HG03066 (cell line): ENCODE results near the gene GNAI1.

Experiments
- ATAC-seq: cut with Tn5 transposase; IDR thresholded peaks from one replicate; pipeline ENCODE4 v1.9.1; 2021; ENCODE audit warnings: low read depth; ENCODE audit not compliant: unreplicated experiment

Gene GNAI1

DNA sequence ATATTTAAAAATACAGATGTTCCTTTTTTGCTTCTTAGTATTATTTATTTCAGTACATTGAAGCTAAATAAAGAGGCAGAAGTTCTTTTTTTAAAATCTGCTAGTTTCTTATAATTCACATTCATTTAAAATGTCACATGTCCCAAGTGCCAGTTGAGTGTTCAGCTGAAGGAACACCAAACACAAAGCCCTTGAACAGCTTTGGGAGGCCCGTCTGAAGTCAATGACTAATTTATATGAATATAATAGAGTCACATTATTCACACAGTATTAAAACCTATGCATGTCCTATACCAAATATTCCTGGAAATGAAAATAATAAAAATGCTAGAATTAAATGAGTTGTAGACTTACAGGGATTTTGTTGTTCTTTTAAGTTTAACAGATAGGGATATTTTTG is 70.3 kb downstream of the GNAI1 start:
- no peak for ATAC-seq

DNA sequence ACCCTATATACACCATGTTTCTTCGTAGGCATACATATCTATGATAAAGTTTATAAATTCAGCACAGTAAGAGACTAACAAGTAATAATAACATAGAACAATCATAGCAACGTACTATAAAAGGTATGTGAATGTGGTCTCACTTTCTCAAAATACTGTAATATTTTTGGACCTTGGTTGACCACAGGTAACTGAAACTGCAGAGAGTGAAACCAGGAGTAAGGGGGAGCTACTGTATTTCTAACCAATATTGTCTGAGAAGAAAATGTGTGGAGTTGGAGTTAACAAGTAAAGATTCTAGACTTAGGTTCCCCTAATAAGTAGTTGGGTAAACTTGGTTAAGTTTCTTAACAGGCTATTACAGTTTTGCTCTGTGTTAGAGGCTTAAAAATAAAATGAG is 72.1 kb downstream of the GNAI1 start:
- peak; percentile 82 for ATAC-seq

DNA sequence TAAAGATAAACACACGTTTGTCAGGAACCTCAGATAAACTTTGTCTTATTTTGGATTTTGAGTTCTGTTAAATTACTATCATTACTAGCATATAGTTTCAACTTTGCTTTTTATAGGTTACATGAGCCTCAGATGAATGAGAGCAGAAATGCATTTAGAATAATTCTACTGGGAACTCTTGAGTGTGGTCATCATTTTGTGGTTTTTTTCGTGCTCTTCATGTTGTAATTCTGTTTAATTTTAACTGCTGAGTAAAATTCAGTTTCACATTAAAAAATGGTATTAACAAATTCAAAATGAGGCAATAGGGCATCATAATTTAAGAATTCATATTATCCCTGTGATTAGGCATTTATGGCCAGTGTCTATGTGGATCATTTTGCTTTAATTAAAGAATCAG is 72.9 kb downstream of the GNAI1 start:
- no peak for ATAC-seq

DNA sequence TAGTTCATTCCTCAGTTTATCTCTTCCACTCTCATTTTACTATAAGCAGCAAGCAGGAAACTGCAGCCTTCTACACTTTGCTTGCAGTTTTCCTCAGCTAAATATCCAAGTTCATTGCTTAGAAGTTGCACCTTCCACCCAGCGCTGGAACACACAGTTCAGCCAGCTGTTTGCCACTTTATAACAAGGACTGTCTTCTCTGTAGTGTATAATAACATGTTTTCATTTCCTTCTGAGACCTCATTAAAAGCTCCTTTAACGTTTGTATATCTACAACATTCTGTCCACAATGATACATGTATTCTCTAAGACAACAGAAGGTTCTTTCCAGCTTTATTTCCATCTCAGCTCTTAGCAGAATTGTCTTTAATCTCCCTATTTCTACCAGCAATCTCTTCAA is 74.1 kb downstream of the GNAI1 start:
- ATAC-seq = no peak

DNA sequence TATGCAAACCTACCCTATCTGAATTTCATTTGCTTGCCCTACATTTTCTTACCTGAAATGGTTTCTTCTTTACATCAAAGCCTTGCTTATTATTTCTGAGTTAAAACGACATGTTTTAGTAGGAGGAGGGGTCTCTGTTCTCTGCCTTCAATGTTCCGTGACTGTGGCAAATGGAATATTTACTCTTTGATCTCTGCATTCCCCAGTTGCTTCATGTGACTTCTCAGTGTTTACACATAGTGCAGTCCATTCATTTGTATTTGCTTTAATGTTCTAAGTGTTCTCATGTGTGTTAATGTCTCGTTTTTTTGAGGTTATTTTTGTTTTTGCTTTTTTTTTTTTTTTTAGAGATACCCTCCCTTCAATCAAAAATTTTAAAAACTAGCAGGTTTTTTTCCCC is 75.8 kb downstream of the GNAI1 start:
- no peak for ATAC-seq

DNA sequence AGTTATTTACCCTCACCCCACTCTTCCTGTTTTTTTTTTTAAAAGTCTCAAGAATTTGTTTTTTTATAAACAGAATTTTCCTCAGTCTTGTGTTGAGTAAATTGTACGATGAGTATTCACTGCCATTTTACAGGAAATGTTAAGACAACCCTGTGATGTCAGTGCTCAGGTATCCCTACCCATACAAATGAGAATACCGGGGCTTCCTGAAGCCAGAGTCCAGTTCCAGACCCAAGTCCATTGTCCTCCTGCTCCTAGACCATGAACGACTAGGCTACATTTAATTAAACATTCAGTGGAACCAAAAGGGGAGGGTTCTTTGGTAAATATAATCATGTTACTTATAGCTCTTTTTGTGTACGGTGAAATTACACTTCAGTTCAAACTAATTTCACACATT is 79.2 kb downstream of the GNAI1 start:
- ATAC-seq = no peak

DNA sequence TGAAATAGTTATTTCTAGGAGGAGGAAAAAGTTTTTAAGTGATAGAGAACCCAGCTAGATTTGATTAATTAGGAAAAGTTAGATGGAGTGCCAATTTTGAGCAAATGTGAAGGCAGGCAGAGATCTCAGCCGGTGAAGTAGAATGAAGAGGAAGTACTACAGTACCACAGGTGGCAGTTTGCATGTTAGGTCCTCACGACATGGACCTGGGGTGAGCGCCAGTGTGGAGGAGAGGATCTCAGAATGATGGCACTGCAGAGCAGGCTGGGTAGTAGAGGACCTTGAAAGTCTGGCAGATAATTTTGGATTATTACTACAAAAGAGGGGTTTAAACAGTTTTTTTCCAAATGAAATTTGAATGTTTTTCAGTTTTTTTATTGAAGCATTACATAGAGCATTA is 81.1 kb downstream of the GNAI1 start:
- ATAC-seq = no peak

DNA sequence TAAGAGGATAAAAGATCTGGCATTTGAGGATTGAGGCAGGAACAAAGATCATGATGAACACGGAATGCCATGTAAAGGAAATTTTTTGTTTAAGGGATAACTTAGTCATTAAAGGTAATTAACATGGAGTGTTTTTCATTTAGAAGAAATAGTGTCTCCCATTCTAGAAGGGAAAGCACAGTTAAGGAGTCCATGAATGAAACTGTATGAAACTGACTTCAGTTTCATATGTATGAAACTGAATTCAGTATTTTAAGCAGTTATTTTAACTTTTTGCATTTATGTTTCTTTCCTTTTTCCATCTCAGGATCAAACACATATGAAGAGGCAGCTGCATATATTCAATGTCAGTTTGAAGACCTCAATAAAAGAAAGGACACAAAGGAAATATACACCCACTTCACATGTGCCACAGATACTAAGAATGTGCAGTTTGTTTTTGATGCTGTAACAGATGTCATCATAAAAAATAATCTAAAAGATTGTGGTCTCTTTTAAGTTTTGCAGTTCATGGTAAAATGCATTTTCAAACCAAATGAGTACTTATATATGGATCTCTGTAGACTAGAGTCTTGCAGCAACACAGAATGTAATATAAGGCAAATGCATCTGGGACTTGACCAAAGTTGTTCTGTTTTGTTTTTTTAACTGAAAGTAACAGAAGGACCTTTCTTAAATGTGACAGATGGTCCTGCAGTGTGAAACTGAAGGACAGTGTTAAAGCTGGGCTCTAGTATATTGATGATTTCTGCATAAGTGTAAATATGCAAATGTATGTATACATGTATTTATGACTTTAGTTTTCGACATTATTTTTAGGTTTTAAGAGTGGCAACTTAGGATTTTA is 82.6 kb downstream of the GNAI1 start:
- no peak for ATAC-seq

DNA sequence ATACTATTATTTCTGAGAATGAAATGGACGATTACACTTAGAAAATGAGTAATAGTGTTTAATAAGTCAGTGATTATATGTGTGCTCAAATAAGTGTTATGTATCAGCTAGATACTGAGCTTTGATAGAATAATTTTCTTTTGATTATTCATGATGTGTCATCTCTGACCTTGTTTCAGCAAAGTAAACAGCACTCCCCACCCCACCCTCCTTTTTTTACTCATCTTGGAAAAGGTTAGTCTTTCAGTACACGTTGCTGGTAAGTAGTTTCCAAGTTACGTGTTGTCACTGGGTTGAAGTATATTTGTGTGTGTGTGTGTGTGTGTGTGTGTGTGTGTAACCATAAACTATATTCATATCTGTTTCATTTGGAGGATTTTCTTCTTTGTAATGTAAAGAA is 84.1 kb downstream of the GNAI1 start:
- no peak for ATAC-seq

DNA sequence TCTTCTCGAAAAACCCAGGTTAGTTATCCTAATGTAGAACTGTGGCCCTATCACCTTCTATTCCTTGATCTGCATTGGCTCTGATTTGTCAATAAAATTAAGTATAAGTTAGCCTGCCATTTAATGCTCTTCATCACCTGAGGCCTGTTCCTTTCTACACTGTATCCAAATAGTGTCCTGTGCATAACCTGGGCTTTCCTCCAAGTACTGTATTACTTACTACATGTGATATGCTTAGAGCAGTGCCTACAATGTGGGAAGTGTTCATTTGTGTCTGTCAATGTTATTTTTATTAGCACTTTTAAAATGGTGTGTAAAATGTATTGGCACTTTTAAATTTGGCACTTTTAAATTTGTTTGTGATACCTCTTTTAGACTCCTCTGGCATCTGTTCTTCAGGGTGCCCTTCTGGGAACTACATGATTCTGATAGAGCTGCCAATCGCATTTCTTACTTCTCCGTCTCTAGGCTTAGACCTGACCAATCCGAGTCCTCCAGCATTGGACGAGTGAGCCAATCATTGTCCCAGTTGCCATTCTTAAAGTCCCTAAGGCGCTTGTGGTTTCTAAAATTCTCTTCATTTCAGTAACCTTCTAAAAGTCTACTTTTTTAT is 85.5 kb downstream of the GNAI1 start:
- no peak for ATAC-seq

DNA sequence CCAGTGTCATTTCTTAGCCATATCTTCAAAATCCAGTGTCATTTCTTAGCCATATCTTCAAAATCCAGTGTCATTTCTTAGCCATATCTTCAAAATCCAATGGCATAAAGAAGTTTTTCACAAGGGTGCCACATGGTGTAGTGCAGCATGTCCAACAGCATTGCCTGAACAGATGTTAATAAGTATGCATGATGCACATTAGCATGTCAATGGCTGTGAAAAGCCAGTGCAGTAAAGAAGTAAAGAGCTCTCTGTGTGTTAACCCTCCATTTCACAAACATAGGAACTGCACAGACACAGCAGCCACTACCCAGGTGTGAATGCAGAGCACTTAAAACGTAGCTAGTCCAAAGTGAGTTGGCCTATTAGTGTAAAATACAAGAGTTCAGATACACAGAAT is 89.8 kb downstream of the GNAI1 start:
- no peak for ATAC-seq

DNA sequence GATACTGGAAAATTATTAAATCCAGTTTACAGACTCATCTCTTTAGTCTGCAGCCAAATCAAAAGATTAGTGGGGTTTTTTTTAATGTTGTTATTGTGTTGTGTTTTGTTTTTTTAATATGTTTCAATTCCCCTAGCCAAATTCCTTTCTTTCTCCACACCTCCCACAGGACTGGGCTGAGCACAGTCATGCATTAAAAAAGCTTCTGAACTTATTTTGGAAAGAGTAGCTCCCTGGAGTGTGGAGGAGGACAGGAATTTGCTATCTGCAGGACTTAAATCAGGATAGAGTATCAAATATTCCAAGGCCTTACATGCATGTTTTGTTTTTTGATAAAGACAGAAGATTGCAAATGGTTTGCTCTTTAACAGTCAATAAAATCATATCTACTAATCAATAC is 90.7 kb downstream of the GNAI1 start:
- ATAC-seq = no peak

DNA sequence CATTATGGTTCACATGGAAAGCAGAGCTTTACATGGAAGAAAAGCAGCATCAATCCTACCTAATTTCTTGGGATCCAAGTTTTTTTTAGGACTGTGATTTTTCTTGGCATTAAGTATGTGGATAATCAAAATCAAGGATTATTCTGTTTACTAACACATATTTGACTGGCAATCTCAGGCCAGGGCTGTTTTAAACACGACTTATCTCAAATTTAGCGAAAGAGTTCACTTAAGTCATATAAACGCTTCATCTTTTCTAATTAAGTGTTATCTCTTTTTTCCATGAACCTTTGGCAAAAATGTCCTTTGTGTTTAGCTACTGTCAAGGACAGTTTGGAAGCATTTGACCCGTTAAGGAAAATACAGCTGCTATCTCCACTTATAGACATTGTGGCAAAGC is 92.0 kb downstream of the GNAI1 start:
- no peak for ATAC-seq

DNA sequence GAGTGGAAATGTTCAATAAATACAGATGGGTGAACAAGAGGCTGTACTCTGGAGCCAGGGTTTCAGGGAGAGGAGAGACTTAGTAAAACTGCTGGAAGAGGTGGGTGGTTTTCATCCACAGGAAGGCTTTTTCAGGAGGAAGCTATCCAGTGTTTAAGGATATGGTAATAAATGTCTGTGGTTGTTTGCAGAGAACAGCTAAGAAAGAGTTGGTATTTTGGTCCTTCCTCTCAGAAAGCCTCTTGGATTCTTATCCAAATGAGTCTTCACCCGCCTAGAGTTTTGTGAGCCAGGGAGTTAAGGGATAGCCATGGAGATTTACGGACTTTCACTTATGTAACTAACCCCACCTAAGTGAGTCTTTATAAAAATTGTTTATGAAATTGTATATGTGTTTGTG is 95.7 kb downstream of the GNAI1 start:
- ATAC-seq = no peak

DNA sequence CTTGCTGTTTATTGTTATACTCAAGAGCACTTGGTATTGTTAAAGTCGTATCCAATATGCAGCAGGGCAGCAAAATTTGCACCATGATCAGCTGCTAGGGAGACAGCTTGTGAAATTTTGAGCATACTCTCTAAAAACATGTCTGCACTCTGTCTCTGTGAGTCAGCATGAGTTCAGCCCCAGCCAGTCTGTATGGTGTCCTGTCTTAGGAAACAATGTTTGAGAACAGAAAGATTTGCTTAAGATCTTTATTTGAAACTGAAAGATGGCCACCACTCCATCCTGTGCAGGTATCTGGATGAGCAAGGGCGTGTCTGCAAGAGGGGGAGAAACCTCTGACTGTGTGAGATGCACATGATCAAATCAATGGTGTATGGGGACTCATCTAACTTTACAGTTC is 97.1 kb downstream of the GNAI1 start:
- no peak for ATAC-seq

DNA sequence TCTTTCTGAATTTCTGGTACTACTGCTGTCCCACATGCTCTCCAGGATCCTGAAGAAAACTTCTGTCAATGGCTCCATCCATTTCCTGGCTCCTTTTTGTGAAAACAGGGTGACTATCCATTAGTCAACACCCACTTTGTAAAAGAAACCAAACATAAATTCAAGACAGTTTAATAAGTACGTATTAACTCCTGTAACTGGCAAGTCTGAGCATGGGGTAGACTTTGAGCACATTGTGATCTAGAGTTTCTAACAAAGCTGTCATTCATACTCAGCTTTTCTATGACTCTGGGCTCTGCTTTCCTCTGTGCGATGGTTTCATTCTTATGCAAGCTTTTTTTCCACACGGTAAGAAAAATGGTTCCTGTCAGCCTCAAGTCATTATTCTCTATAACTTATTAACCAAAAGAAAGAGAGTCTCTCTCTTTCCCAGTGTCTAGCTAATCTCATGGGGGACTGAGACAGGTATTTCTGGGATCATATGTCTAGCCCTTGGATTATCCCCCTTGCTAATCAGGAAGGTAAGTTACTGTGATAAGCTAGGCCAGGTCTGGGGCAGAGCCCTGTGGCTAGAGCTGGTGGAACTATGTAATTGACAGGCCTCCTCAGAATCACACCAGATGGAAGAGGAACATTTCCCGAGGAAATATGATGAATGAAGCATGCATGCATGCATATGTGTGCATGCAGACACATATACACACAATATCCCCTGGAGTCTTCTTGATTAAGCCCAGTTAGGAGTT is 98.5 kb downstream of the GNAI1 start:
- no peak for ATAC-seq

DNA sequence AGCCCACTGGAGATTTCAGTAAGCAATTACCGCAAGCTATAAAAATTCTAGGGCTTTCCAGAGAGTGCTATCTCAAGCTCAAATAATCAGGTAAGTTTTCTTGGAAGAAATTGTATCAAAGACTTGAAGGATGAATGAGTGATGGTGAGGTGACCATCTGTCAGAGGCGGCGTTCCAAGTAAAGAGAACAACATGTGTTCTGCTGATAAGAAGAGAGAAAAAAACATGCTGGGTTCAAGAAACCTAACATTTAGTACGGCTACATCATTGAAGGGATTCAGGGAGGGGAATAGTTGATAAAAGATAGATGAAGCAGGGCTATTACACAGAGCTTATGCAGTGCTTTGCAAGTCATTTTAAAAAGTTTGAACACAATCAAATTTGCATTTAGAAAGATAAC is 100.7 kb downstream of the GNAI1 start:
- no peak for ATAC-seq

DNA sequence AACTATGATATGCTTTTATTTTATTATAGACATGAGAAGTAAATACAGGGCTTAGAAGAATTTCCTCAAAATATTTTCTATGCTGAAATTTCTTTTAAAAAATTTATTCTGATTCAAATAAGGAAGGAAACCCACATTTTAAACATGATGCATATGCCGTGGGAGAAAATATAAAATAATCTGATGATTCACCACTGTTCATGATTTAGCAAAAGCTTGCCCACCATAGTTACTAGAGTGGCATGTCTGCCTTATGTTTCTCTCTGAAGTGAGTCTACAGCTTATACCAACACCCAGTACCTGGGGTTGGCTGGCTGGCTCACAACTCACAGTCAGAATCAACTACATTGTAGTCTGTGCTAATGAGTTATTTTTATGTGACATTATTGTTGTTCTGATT is 102.0 kb downstream of the GNAI1 start:
- ATAC-seq = no peak

DNA sequence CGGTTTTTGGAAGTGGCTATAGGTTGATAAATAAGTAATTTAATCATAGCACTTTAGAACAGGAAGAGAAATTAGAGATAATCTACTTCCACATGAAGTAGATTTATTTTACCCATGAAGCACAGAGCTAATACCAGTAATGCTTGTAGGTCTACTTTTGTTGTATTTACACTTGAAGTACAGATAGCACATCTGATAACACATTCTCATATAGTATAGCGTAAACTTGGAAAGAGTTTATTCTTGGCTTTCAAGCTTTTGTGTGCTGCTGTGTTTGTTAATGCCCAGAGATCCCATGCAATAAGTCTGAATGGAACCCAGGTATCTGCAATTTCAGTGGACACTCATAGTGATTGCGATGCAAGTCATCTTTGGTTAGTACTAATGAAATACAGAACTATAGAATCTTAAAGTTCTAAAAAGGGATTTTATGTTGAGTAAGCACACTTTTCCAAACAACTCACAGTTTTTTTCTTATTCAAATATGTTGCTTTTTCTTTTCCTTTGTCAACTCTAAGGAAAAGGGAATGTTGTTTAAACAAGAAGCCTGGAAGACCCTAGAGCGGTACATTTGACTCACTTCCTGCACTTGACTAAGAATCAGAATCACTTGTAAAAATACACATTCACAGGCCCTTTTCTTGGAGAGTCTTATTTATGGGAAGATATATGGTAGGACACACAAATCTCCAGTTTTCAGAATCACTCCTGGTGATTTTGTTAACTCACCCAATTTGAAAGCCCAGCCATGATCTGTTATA is 105.8 kb downstream of the GNAI1 start:
- ATAC-seq = no peak

DNA sequence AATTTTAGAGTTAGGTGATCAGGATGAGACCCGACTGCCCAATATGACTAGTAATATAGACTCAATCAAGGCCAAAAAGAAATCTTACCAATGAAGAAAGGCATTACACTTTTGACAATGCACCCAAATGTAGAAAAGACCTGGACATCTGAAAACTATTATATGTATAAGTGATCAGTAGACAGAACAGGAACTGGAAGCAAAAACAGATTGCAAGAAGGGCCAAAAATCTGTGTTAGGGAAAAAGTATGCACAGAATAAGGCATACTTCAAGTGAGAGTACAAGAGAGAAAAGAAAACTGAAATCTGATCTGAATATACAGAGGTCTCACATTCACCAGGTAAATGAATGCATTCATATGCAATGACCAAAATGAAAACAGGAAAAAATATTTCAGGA is 107.0 kb downstream of the GNAI1 start:
- no peak for ATAC-seq

DNA sequence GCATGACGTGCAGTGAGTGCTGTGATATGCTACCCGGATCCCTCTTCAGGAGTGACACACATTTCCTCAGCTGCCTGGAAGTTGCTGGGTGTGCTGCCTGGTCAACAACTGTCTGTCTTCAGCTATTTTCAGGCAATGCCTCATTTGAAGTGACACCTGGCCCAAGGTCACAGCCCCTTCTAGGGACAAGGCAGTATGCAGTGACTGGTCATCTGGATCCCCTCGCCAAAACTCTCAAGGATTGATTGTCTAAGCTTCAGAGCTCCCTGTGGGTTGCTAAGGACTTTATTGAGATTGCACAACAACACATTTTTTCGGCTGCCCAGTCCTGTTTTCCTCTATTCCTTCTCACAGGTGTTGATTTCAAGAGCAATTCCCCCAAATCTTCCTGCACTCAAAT is 108.8 kb downstream of the GNAI1 start:
- no peak for ATAC-seq
